Body of pancreas (tissue), 4 donors: ENCODE data around the gene CCSER1. TPM values are rescaled to one million over a fixed set of nuclear protein-coding genes. Genes with fewer than 3 reads are reported as not detected.

Experiments
- ATAC-seq: fragments of 150-250 bp; one replicate; pipeline ENCODE4 v1.9.1; 2016
- DNase-seq, 4 donors: peaks; one replicate each; pipeline ENCODE4 v3.0.0-alpha.2; 2019
- H3K27ac ChIP-seq, 4 donors: fragments of 200-600 bp; sonication (generic); 1 replicate in 3 of 4; 2 replicates in 1 of 4; pipeline versions ENCODE4 v1.5.1 to v1.6.1; 2016 to 2019; ENCODE audit warnings: mild to moderate bottlenecking in 1 of 4, mixed read lengths in 1 of 4, moderate library complexity in 1 of 4
- H3K27me3 ChIP-seq, 2 donors: fragments of 200-600 bp; sonication (generic); one replicate each; pipeline ENCODE4 v1.6.0; 2016; ENCODE audit warnings: mild to moderate bottlenecking in 1 of 2
- H3K36me3 ChIP-seq, 2 donors: fragments of 200-600 bp; sonication (generic); replicated peaks in 1 of 2; 2 replicates each; pipeline ENCODE4 v1.5.1; 2016; ENCODE audit warnings: low read depth in 2 of 2; ENCODE audit not compliant: insufficient read depth in 1 of 2
- H3K4me1 ChIP-seq: fragments of 200-600 bp; sonication (generic); one replicate; pipeline ENCODE4 v1.6.0; 2016
- H3K4me3 ChIP-seq, 2 donors: fragments of 200-600 bp; sonication (generic); 1 replicate in 1 of 2; 2 replicates in 1 of 2; pipeline ENCODE4 v1.5.1; 2016 to 2019
- H3K9me3 ChIP-seq, 3 donors: fragments of 200-600 bp; sonication (generic); 1 replicate in 2 of 3; 2 replicates in 1 of 3; pipeline ENCODE4 v1.5.1; 2016
- POLR2A ChIP-seq, 3 donors: fragments of 450-650 bp; IDR thresholded peaks; one replicate each; pipeline ENCODE4 v1.6.1; 2016; ENCODE audit warnings: antibody characterized with exemption in 3 of 3, mild to moderate bottlenecking in 2 of 3
- WGBS, 2 donors: methylation state at CpG; one replicate each; pipeline ENCODE4 v1.1.5; 2017; 5-methylcytosine and 5-hydroxymethylcytosine counted together
- intact Hi-C: fragments of 100-400 bp; cut with DNase I; formaldehyde crosslinking; loops from one replicate; pipeline ENCODE4 v1.15.1; 2023
- total RNA-seq, 2 donors: library from RNA; depleted of rRNA; stranded (reverse); fragments of >200 nt; gene quantifications; one replicate each; pipeline ENCODE4 v1.1.0, GENCODE V29; 2016
- TF ChIP-seq, protein P1 (sequence below), 7 experiments: fragments of 450-650 bp in 4 of 7; fragments of 200-600 bp in 3 of 7; sonication (generic) in 3 of 7; IDR thresholded peaks; one replicate each; pipeline ENCODE4 v1.5.1; 2016 to 2019; ENCODE audit warnings: antibody characterized with exemption in 7 of 7

Gene CCSER1
- total RNA-seq, 2 donors from 2014 or later, result 13.2 to 14.5 TPM

GRCh38 chr4:90330546-90330945 is 203.4 kb downstream of the CCSER1 start:
- no peaks in the 10 kb centered on the region for H3K36me3 ChIP-seq
- intact Hi-C loops, result no loop called here
- ATAC-seq, result no peak
- H3K27me3 ChIP-seq, result no peaks in the 10 kb centered on the region
- no peak for DNase-seq
- no peaks in the 10 kb centered on the region for H3K4me1 ChIP-seq
- WGBS, 2 donors, result 85 to 87% methylated on average over 3 of the region's 3 CpGs
- H3K9me3 ChIP-seq, result no peaks in the 10 kb centered on the region
- H3K4me3 ChIP-seq, result no peak overlapping the region
- TF ChIP-seq, protein P1, sequence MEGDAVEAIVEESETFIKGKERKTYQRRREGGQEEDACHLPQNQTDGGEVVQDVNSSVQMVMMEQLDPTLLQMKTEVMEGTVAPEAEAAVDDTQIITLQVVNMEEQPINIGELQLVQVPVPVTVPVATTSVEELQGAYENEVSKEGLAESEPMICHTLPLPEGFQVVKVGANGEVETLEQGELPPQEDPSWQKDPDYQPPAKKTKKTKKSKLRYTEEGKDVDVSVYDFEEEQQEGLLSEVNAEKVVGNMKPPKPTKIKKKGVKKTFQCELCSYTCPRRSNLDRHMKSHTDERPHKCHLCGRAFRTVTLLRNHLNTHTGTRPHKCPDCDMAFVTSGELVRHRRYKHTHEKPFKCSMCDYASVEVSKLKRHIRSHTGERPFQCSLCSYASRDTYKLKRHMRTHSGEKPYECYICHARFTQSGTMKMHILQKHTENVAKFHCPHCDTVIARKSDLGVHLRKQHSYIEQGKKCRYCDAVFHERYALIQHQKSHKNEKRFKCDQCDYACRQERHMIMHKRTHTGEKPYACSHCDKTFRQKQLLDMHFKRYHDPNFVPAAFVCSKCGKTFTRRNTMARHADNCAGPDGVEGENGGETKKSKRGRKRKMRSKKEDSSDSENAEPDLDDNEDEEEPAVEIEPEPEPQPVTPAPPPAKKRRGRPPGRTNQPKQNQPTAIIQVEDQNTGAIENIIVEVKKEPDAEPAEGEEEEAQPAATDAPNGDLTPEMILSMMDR (IDR thresholded peaks at IDR 0.05), result no peak
- TF ChIP-seq POLR2A (IDR thresholded peaks at IDR 0.05), result no peak
- H3K27ac ChIP-seq, result no peak overlapping the region

DNA sequence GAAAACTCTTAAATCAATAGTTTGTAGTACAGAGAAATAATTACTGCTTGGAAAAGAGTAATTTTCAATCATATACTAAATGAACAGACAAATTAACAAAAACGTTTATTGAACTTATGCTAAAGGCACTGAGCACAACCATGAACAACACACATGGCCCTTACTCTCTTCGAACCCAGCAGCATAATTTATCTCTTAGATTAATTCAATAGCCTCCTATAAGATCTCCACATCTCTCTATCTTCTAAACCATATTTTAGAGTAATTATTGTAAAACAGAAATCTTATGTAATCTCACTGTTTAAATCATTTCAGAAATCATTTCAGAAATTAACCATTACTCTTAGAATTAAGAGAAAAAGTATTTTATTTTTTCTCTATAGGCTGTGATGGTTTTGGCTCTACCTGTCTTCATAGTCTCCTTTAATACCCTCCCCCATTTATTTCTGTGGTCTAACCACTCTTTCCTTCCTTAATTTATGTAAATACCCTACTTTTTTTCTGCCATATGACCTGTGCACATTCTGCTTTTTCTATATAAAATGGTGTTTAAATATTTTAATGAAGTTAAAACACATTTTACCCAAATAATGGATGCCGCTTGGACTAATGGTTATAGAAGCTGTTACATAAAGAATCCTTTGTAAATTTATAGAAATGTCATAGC is 218.5 kb downstream of the CCSER1 start:
- no peaks in the 10 kb centered on the region for H3K9me3 ChIP-seq
- TF ChIP-seq POLR2A (IDR thresholded peaks at IDR 0.05), result no peak
- TF ChIP-seq, protein P1 (IDR thresholded peaks at IDR 0.05), result no peak
- no peaks in the 10 kb centered on the region for H3K27me3 ChIP-seq
- intact Hi-C loops, result no loop called here
- WGBS, 2 donors, result 78% methylated on average over 3 of the region's 3 CpGs
- H3K36me3 ChIP-seq, result no peaks in the 10 kb centered on the region
- no peak for ATAC-seq
- DNase-seq, result no peak
- H3K4me3 ChIP-seq, result no peak overlapping the region
- H3K4me1 ChIP-seq, result no peaks in the 10 kb centered on the region
- H3K27ac ChIP-seq, result no peak overlapping the region

DNA sequence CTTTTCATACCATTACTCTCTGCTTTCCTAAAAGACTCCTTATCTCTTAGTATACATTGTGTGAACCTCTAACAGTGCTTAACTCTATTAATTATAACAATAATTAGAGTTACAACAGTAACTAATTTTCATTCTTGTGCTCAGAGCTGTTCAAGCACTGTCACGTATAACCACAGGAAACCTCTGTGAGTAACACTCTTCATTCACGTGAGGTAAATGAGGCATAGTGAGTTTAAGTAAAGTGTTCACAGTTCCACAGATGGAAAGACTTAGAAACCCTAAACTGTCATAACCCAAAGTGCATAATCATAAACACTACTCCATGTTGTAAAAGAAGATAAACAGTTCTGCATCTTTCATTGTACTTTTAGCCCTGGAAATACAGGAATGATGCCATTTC is 222.4 kb downstream of the CCSER1 start:
- DNase-seq (no peak), ATAC-seq (no peak)
- Histone ChIP-seq H3K4me1 (no peaks in the 10 kb centered on the region), H3K9me3 (no peaks in the 10 kb centered on the region), H3K27me3 (no peaks in the 10 kb centered on the region), H3K4me3 (no peak overlapping the region), H3K36me3 (no peaks in the 10 kb centered on the region), H3K27ac (no peak overlapping the region)
- TF ChIP-seq POLR2A (IDR thresholded peaks at IDR 0.05), result no peak
- TF ChIP-seq, protein P1 (IDR thresholded peaks at IDR 0.05), result no peak
- intact Hi-C loops, result no loop called here
- WGBS, 2 donors, result 84 to 89% methylated on average over 2 of the region's 2 CpGs

GRCh38 chr4:90357117-90357710 is 230.0 kb downstream of the CCSER1 start:
- Histone ChIP-seq H3K36me3 (no peaks in the 10 kb centered on the region), H3K4me1 (peaks cover 5% of the 10 kb centered on the region), H3K4me3 (no peak overlapping the region), H3K27me3 (no peaks in the 10 kb centered on the region), H3K27ac (no peak overlapping the region), H3K9me3 (no peaks in the 10 kb centered on the region)
- TF ChIP-seq, protein P1 (IDR thresholded peaks at IDR 0.05), result peak; percentile 37 to 75 (median 69)
- no peak for TF ChIP-seq POLR2A (IDR thresholded peaks at IDR 0.05)
- intact Hi-C loops, result no loop called here
- DNase-seq (peak in 1 of 4 donors; percentile 4), ATAC-seq (peak; percentile 50)
- WGBS, 2 donors, result 18% methylated on average over 3 of the region's 3 CpGs

DNA sequence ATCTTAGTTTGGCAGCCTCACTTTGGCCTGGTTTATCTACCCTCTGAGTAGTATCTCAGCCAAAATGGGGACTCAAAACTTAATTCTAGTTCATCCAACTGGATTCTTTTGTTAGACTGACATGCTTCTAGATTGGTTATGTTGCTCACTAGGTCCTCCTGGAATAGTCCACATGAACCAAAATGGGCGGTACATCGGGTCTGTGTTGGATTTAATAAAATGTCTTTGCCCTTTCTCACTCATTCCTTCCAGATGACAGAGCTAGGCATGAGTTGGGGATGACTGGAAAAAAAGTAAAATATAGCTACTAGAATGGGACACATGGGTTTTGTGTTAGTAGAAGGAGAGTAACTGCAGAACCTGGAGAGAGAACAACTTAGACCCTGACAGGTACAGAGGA is 247.9 kb downstream of the CCSER1 start:
- intact Hi-C loops, result no loop called here
- Histone ChIP-seq H3K27me3 (no peaks in the 10 kb centered on the region), H3K4me3 (no peak overlapping the region), H3K36me3 (no peaks in the 10 kb centered on the region), H3K27ac (no peak overlapping the region), H3K9me3 (no peaks in the 10 kb centered on the region), H3K4me1 (no peaks in the 10 kb centered on the region)
- no peak for TF ChIP-seq POLR2A (IDR thresholded peaks at IDR 0.05)
- TF ChIP-seq, protein P1 (IDR thresholded peaks at IDR 0.05), result no peak
- DNase-seq (no peak), ATAC-seq (no peak)
- 94 to 97% methylated on average over 2 of the region's 2 CpGs for WGBS, 2 donors
